PC-9 (cell line): ENCODE measurements around the gene TSPYL4.

Experiments used
- EZH2 ChIP-seq: fragments of 200-600 bp; sonication (generic); IDR thresholded peaks from 2 replicates; pipeline ENCODE4 v1.8.0; 2017; ENCODE audit warnings: antibody characterized with exemption, low read depth
- TF ChIP-seq, protein P1 (sequence below): fragments of 200-600 bp; sonication (generic); conservative IDR thresholded peaks from 2 replicates; pipeline ENCODE4 v1.6.1; 2017; ENCODE audit warnings: mixed run types, antibody characterized with exemption, mild to moderate bottlenecking, moderate library complexity

DNA sequence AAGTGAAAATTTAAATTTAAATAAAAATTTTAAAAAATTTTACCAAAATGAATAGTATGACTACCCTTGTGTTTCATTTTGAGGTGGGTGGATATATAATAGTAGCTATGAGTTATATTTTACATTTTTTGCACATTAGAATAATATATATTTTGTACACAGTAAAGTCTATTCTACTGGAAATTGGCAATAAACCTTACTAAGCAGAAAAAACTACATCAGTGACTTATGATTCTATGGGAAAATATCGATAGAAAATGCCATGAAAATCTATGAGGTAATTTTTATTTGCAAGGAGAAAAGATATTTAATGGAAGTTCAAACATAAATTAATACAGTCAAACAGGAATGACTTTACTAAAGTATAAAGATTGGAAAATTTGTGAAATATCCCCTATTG lies 2.8 kb upstream of the TSPYL4 start:
- TF ChIP-seq, protein P1, sequence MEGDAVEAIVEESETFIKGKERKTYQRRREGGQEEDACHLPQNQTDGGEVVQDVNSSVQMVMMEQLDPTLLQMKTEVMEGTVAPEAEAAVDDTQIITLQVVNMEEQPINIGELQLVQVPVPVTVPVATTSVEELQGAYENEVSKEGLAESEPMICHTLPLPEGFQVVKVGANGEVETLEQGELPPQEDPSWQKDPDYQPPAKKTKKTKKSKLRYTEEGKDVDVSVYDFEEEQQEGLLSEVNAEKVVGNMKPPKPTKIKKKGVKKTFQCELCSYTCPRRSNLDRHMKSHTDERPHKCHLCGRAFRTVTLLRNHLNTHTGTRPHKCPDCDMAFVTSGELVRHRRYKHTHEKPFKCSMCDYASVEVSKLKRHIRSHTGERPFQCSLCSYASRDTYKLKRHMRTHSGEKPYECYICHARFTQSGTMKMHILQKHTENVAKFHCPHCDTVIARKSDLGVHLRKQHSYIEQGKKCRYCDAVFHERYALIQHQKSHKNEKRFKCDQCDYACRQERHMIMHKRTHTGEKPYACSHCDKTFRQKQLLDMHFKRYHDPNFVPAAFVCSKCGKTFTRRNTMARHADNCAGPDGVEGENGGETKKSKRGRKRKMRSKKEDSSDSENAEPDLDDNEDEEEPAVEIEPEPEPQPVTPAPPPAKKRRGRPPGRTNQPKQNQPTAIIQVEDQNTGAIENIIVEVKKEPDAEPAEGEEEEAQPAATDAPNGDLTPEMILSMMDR = no peak
- TF ChIP-seq EZH2 = no peak
